H1 (cell line): ENCODE measurements around the gene NOB1. TPM values are rescaled to one million over a fixed set of nuclear protein-coding genes. Genes with fewer than 3 reads are reported as not detected.

Source experiments
- CTCF ChIA-PET: fragments of 300-600 bp; sonication (Branson Sonifier 250); formaldehyde crosslinking; loops from one replicate; lab custom pipeline; 2021; ENCODE audit not compliant: partially characterized antibody; lab: Charles Lee
- POLR2A ChIA-PET: fragments of 300-600 bp; sonication (Branson Sonifier 250); formaldehyde crosslinking; loops from one replicate; lab custom pipeline; 2021; ENCODE audit warnings: inconsistent platforms; ENCODE audit not compliant: partially characterized antibody; lab: Charles Lee
- DNase-seq, 2 experiments: peaks; one replicate each; pipeline versions ENCODE4 v3.0.0 to v3.0.0-alpha.2; 2010 to 2022; ENCODE audit warnings: low spot score in 2 of 2, low read depth in 1 of 2, mixed read lengths in 1 of 2
- FAIRE-seq: peaks from 2 replicates; lab custom pipeline; 2011; peaks lifted over from hg19 to GRCh38; lab: Jason Lieb, UNC
- H2AFZ ChIP-seq: 2 replicates; pipeline ENCODE4 v1.8.1; 2012; ENCODE audit warnings: low read length, inconsistent platforms
- H2AK5ac ChIP-seq: 2 replicates; pipeline ENCODE4 v1.6.1; 2013; ENCODE audit warnings: low read depth, low read length
- H2BK120ac ChIP-seq: replicated peaks from 2 replicates; pipeline ENCODE3; 2013; ENCODE audit warnings: low read depth, low read length, inconsistent platforms
- H2BK12ac ChIP-seq: 2 replicates; pipeline ENCODE4 v1.6.1; 2013; ENCODE audit warnings: low read depth, low read length
- H2BK15ac ChIP-seq: 2 replicates; pipeline ENCODE4 v1.6.1; 2013; ENCODE audit warnings: low read length
- H2BK20ac ChIP-seq: 2 replicates; pipeline ENCODE4 v1.6.1; 2013; ENCODE audit warnings: low read length
- H2BK5ac ChIP-seq: 2 replicates; pipeline ENCODE4 v1.6.1; 2013; ENCODE audit warnings: low read depth, low read length
- H3K14ac ChIP-seq: 2 replicates; pipeline ENCODE4 v1.6.1; 2013; ENCODE audit warnings: inconsistent platforms; ENCODE audit not compliant: insufficient read length
- H3K18ac ChIP-seq: 2 replicates; pipeline ENCODE4 v1.6.1; 2013; ENCODE audit warnings: low read length; ENCODE audit errors: extremely low read depth
- H3K23ac ChIP-seq: 2 replicates; pipeline ENCODE4 v1.6.1; 2013; ENCODE audit warnings: inconsistent platforms; ENCODE audit not compliant: insufficient read length
- H3K23me2 ChIP-seq: 2 replicates; pipeline ENCODE4 v1.6.1; 2013; ENCODE audit warnings: low read depth, low read length
- H3K27ac ChIP-seq: 2 replicates; pipeline ENCODE4 v1.6.1; 2011; ENCODE audit warnings: low read depth, low read length, inconsistent platforms
- H3K27me3 ChIP-seq, 4 experiments: replicated peaks in 1 of 4; 1 replicate in 1 of 4; 2 replicates in 3 of 4; pipeline versions ENCODE4 v1.6.1 to v1.8.1; 2011 to 2013; ENCODE audit warnings: low read length in 3 of 4, mild to moderate bottlenecking in 3 of 4, inconsistent platforms in 2 of 4, mixed read lengths in 2 of 4, moderate library complexity in 1 of 4; ENCODE audit not compliant: control insufficient read depth in 3 of 4, insufficient read depth in 3 of 4; ENCODE audit errors: extremely low read depth in 1 of 4
- H3K36me3 ChIP-seq, 4 experiments: 2 replicates each; pipeline versions ENCODE4 v1.6.1 to v1.8.1; 2011 to 2013; ENCODE audit warnings: mild to moderate bottlenecking in 4 of 4, low read length in 3 of 4, moderate library complexity in 2 of 4, control low read depth in 1 of 4, inconsistent platforms in 1 of 4; ENCODE audit not compliant: insufficient read depth in 4 of 4, control insufficient read depth in 2 of 4
- H3K4ac ChIP-seq: replicated peaks from 2 replicates; pipeline ENCODE3; 2013; ENCODE audit warnings: low read length, low read depth, mixed read lengths, inconsistent platforms; ENCODE audit not compliant: insufficient read length
- H3K4me1 ChIP-seq, 4 experiments: replicated peaks in 1 of 4; 1 replicate in 1 of 4; 2 replicates in 3 of 4; pipeline versions ENCODE4 v1.6.1 to v1.8.1; 2011 to 2013; ENCODE audit warnings: low read length in 3 of 4, inconsistent platforms in 2 of 4, mixed read lengths in 1 of 4; ENCODE audit not compliant: insufficient read depth in 4 of 4, control insufficient read depth in 3 of 4
- H3K4me2 ChIP-seq, 2 experiments: 2 replicates each; pipeline versions ENCODE4 v1.6.1 to v1.8.1; 2011 to 2013; ENCODE audit warnings: low read depth in 2 of 2, low read length in 2 of 2, control low read depth in 1 of 2, inconsistent platforms in 1 of 2, mild to moderate bottlenecking in 1 of 2; ENCODE audit not compliant: insufficient read depth in 1 of 2
- H3K4me3 ChIP-seq, 4 experiments: fragments of 200-600, 300-600 bp in 1 of 4; sonication (generic), shearing (Covaris generic), sonication (Bioruptor Twin) in 1 of 4; 2 replicates each; pipeline versions ENCODE4 v1.5.1 to v1.8.1; 2011 to 2016; ENCODE audit warnings: low read length in 4 of 4, low read depth in 3 of 4, control low read depth in 2 of 4, inconsistent platforms in 2 of 4, mild to moderate bottlenecking in 2 of 4, mixed read lengths in 1 of 4, moderate library complexity in 1 of 4; ENCODE audit not compliant: insufficient read depth in 2 of 4; ENCODE audit errors: extremely low read depth in 1 of 4
- H3K56ac ChIP-seq: replicated peaks from 2 replicates; pipeline ENCODE3; 2013; ENCODE audit warnings: low read depth, mild to moderate bottlenecking, mixed read lengths, low read length, inconsistent platforms; ENCODE audit not compliant: insufficient read length
- H3K79me1 ChIP-seq: 2 replicates; pipeline ENCODE4 v1.6.1; 2013; ENCODE audit warnings: low read depth, low read length, control low read depth
- H3K79me2 ChIP-seq, 2 experiments: 2 replicates each; pipeline versions ENCODE4 v1.6.1 to v1.8.1; 2012 to 2013; ENCODE audit warnings: low read length in 2 of 2, mild to moderate bottlenecking in 2 of 2, inconsistent platforms in 1 of 2; ENCODE audit not compliant: insufficient read depth in 2 of 2, control insufficient read depth in 1 of 2
- H3K9ac ChIP-seq, 4 experiments: replicated peaks in 1 of 4; 1 replicate in 1 of 4; 2 replicates in 3 of 4; pipeline versions ENCODE4 v1.6.1 to v1.8.1; 2011 to 2013; ENCODE audit warnings: low read depth in 3 of 4, low read length in 3 of 4, control low read depth in 2 of 4, mild to moderate bottlenecking in 2 of 4, moderate library complexity in 2 of 4, inconsistent platforms in 1 of 4; ENCODE audit errors: extremely low read depth in 1 of 4
- H3K9me3 ChIP-seq, 2 experiments: 2 replicates each; pipeline versions ENCODE4 v1.6.1 to v1.8.1; 2012 to 2013; ENCODE audit warnings: mild to moderate bottlenecking in 2 of 2, moderate library complexity in 2 of 2, control low read depth in 1 of 2, inconsistent platforms in 1 of 2, low read depth in 1 of 2, low read length in 1 of 2, mixed read lengths in 1 of 2; ENCODE audit not compliant: insufficient read depth in 2 of 2
- H4K20me1 ChIP-seq, 2 experiments: replicated peaks in 1 of 2; 2 replicates each; pipeline versions ENCODE3 to v1.8.1; 2011 to 2013; ENCODE audit warnings: inconsistent platforms in 2 of 2, low read length in 2 of 2, mild to moderate bottlenecking in 1 of 2; ENCODE audit not compliant: insufficient read depth in 2 of 2, control insufficient read depth in 1 of 2
- H4K5ac ChIP-seq: 2 replicates; pipeline ENCODE4 v1.6.1; 2013; ENCODE audit warnings: low read length, low read depth, mixed read lengths, inconsistent platforms; ENCODE audit not compliant: insufficient read length
- H4K8ac ChIP-seq: 2 replicates; pipeline ENCODE4 v1.8.0; 2013; ENCODE audit warnings: mild to moderate bottlenecking, moderate library complexity, low read length, inconsistent platforms; ENCODE audit not compliant: insufficient read depth; ENCODE audit errors: extremely low read depth
- H4K91ac ChIP-seq: replicated peaks from 2 replicates; pipeline ENCODE3; 2013; ENCODE audit warnings: low read length, mixed read lengths, inconsistent platforms; ENCODE audit not compliant: insufficient read length
- CEBPB ChIP-seq: IDR thresholded peaks from 2 replicates; pipeline ENCODE4 v1.6.1; 2012; ENCODE audit warnings: low read depth, low read length
- CHD1 ChIP-seq: IDR thresholded peaks from 2 replicates; pipeline ENCODE4 v1.6.1; 2012; ENCODE audit warnings: low read depth, low read length, improper control_type of control experiment
- CTCF ChIP-seq, 3 experiments: IDR thresholded peaks; 1 replicate in 2 of 3; 2 replicates in 1 of 3; pipeline versions ENCODE4 v1.5.1 to v1.6.1; 2011; ENCODE audit warnings: low read length in 3 of 3, mild to moderate bottlenecking in 3 of 3, inconsistent platforms in 2 of 3, low read depth in 1 of 3, moderate library complexity in 1 of 3; ENCODE audit not compliant: insufficient read depth in 1 of 3; ENCODE audit errors: control extremely low read depth in 1 of 3
- EZH2 ChIP-seq: fragments of 200-600 bp; sonication (generic); IDR thresholded peaks from 2 replicates; pipeline ENCODE4 v1.7.1; 2012; ENCODE audit warnings: low read depth, mild to moderate bottlenecking, moderate library complexity, low read length, inconsistent platforms; ENCODE audit not compliant: severe bottlenecking
- SP4 ChIP-seq: IDR thresholded peaks from 2 replicates; pipeline ENCODE4 v1.6.1; 2012; ENCODE audit warnings: low read length, inconsistent platforms
- WGBS, 2 experiments: shearing (Covaris generic) in 1 of 2; methylation state at CpG; one replicate each; pipeline versions ENCODE4 v1.1.6 to v1.1.7; 2013 to 2015; ENCODE audit warnings: low lambda C conversion rate in 2 of 2, mixed read lengths in 2 of 2, inconsistent platforms in 1 of 2, low coverage in 1 of 2, missing lambda C conversion rate in 1 of 2; ENCODE audit not compliant: insufficient replicate concordance in 2 of 2, insufficient coverage in 1 of 2, insufficient read length in 1 of 2; ENCODE audit errors: extremely low coverage in 1 of 2, missing lambda C conversion rate in 1 of 2; 5-methylcytosine and 5-hydroxymethylcytosine counted together
- polyA plus RNA-seq, 7 experiments: library from polyadenylated mRNA; depleted of rRNA in 3 of 7; stranded (reverse) in 5 of 7; unstranded in 2 of 7; fragments of >200 nt in 5 of 7; fragments of 200-250 nt in 2 of 7; gene quantifications; 1 replicate in 5 of 7; 2 replicates in 1 of 7; 4 replicates in 1 of 7; pipeline versions ENCODE4 v1.2.1 to v1.2.3, GENCODE V29; 2011 to 2013; ENCODE audit warnings: missing spikeins in 2 of 7, mixed read lengths in 2 of 7
- total RNA-seq: library from RNA; stranded (reverse); fragmentation: NEBNext Ultra II Directional; extraction: Animal tissue kit (Norgen Biotek cat#: 25700); gene quantifications from 2 replicates; pipeline ENCODE4 v1.2.1, GENCODE V29; 2021

Gene NOB1
- total and polyA plus RNA-seq, 2 of the 8 experiments (the other 6 are each of a cell fraction or from before 2014, with no cell fraction given), result 88.2 to 108 TPM

- Histone ChIP-seq H2BK120ac (no peak overlapping the region), H3K4me2 (no peak overlapping the region), H2AK5ac (no peak overlapping the region), H3K27me3 (no peaks in the 10 kb centered on the region), H4K91ac (no peak overlapping the region), H3K79me1 (no peaks in the 10 kb centered on the region), H3K4me3 (no peak overlapping the region), H2BK12ac (no peak overlapping the region), H2BK5ac (no peak overlapping the region), H3K4ac (no peak overlapping the region), H3K56ac (no peak overlapping the region), H3K36me3 (peaks cover 3 to 7% (median 4%) of the 10 kb centered on the region in 4 experiments; a peak in 6 of 8 replicates), H3K18ac (no peak overlapping the region), H3K23ac (no peak overlapping the region), H3K9me3 (no peaks in the 10 kb centered on the region), H2BK20ac (no peak overlapping the region), H3K4me1 (no peaks in the 10 kb centered on the region), H3K9ac (no peak overlapping the region), H3K23me2 (no peaks in the 10 kb centered on the region), H4K8ac (no peak overlapping the region), H3K14ac (no peak overlapping the region), H3K79me2 (no peaks in the 10 kb centered on the region), H2BK15ac (no peak overlapping the region), H4K20me1 (no peaks in the 10 kb centered on the region), H3K27ac (no peak overlapping the region), H4K5ac (no peak overlapping the region), H2AFZ (no peak overlapping the region)
- FAIRE-seq (no peak), DNase-seq (no peak)
- 74% methylated on average over 1 of the region's 1 CpG; no CpG with 5 or more reads in 1 of the 2 experiments for WGBS, 2 experiments
- ChIA-PET POLR2A (no interaction called here), CTCF (interaction anchor here (0.6 to 1.1 kb wide), 3 partner anchors 13 to 126 kb away, joined by 3 to 5 read pairs (median 3); no protein-coding TSS in a partner anchor)
- TF ChIP-seq CEBPB (no peak), CHD1 (no peak), CTCF (IDR thresholded peaks at IDR 0.05; ENCODE audit: control extremely low read depth in 1 of 3, insufficient read depth in 1 of 3, low read depth in 1 of 3, low read length in 3 of 3) (no peak), SP4 (no peak), EZH2 (no peak)
These were observed 49.6 kb upstream of the NOB1 start for GRCh38 chr16:69804297-69804696.
